Stimulated activated effector memory CD8-positive, alpha-beta T cell treated with anti-CD3 and anti-CD28 coated beads, Interleukin-12 subunit alpha, Interleukin-12 subunit beta, amount 100 ng/mL, for 72 hours (primary cell): ENCODE data around the gene ANAPC2.
A peak's percentile ranks its signal among the peaks of the same experiment; 100 is the strongest.

ENCODE experiments used
- ATAC-seq: fragments of 150-1000 bp; cut with Tn5 transposase; 2 replicates; pipeline ENCODE4 v1.10.0; 2021
- DNase-seq, 2 donors: peaks; one replicate each; pipeline ENCODE4 v3.0.0; 2021 to 2022; ENCODE audit warnings: low spot score in 2 of 2
- H3K27ac Mint-ChIP-seq: one replicate; pipeline ENCODE4 v1.8.0; 2022; ENCODE audit warnings: mild to moderate bottlenecking, mixed read lengths
- H3K36me3 Mint-ChIP-seq: one replicate; pipeline ENCODE4 v1.8.0; 2022; ENCODE audit warnings: mild to moderate bottlenecking, mixed read lengths
- H3K4me1 Mint-ChIP-seq: one replicate; pipeline ENCODE4 v1.8.0; 2022; ENCODE audit warnings: mixed read lengths
- H3K4me3 Mint-ChIP-seq: one replicate; pipeline ENCODE4 v1.8.0; 2022; ENCODE audit warnings: mild to moderate bottlenecking, mixed read lengths
- H3K9me3 Mint-ChIP-seq: one replicate; pipeline ENCODE4 v1.8.0; 2022; ENCODE audit warnings: mixed read lengths

Gene ANAPC2

DNA sequence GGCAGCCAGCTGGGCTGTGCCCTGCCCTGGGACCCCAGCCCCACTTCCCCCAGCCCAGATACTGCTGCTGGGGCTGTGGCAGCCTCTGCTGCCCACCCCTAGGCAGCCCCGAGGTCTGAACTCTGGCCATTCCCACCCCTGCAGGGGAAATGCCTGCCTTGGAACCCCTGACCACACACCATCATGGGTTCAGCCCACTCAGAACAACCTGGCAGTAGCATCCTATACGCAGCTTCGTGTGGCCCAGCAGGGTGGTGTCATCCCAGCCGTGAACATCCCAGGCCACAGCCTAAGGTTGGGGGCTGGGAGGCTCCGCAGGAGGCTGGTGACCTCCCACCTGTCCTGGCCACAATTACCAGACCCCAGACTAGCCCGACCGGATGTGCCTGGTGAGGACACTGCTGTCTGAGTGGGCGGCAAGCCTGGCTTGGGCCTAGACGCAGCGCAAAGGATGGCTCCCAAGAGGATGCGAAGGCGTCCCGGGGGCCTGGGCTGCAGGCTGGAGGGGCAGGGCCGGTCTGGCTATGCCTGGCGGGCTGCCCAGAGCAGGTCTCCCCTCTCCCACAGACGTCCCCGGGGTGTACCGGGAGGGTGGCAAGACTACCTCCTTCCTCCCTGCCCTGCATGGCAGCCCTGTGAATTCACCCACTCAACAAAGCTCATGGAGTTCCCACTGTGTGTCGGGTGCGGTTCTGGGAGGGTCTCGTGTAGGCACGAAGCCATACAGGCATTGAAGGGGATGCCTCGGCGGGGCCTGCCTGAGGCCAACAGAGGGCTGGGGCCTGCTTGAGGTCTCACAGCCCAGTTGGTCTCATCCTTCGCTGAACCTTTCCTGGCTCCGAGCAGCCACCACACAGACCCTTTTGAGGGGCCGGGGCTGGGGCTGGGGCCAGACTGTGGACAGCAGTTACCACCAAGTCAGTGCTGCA is 40.9 kb upstream of the ANAPC2 start:
- Mint-ChIP-seq H3K27ac (no peak overlapping the region), H3K4me1 (peaks cover 6% of the 10 kb centered on the region), H3K4me3 (no peak overlapping the region), H3K9me3 (no peaks in the 10 kb centered on the region), H3K36me3 (no peaks in the 10 kb centered on the region)
- ATAC-seq (no peak), DNase-seq (no peak)

DNA sequence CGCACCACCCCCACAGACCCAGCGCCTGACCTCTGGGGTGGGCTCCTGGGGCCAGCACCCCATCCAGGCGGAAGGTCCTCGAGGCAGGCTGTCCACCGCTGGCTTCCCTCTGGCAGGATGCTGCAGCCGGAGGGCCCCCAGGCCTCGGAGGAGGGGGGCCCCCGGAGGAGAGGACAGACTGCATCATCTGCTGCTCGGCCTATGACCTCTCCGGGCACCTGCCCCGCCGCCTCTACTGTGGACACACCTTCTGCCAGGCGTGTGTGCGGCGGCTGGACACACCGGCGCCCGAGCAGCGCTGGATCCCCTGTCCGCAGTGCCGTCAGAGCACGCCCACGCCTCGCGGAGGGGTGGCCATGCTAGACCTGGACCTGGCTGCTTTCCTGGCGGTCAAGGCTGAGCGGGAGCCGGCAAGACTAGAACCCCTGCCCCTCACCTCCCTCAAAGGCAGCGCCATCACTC is 40.2 kb upstream of the ANAPC2 start:
- H3K4me1 Mint-ChIP-seq: peaks cover 6% of the 10 kb centered on the region
- H3K36me3 Mint-ChIP-seq: peaks cover 2% of the 10 kb centered on the region
- DNase-seq (no peak), ATAC-seq (no peak)
- H3K4me3 Mint-ChIP-seq: no peak overlapping the region
- no peak overlapping the region for H3K27ac Mint-ChIP-seq
- no peaks in the 10 kb centered on the region for H3K9me3 Mint-ChIP-seq

DNA sequence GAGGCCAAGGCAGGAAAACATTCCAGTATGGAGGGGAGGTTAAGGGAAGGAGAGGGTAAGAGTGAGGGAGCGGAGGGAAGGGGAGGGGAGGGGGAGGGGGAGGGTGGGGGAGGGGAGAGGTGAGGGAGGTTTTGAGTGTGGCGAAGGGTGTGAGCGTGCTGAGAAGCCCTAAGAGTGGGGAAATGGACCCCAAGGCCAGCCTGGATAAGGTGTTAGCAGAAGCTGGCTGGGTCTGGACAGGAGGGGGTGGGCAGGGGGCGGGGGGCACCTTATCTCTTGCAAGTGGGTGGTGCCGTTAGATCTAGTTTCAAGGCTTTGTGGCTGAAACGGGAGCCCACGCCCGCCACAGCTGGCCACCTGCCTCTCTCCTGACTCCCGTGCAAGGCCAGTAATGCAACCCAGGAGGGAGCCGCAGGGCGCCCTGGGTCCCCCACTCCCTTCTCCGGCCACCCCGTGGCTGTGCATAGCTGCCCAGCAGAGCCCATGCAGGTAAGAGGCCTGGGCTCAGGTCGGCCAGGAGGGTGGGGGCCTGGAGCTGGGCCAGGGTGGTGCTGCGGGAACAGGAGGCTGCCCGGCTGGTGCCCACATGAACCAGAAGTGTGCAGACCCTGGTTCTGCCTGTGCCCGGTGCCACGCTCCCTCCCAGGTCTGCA is 39.6 kb upstream of the ANAPC2 start:
- H3K36me3 Mint-ChIP-seq: peaks cover 7% of the 10 kb centered on the region
- DNase-seq (no peak), ATAC-seq (no peak)
- H3K4me3 Mint-ChIP-seq: no peak overlapping the region
- no peaks in the 10 kb centered on the region for H3K9me3 Mint-ChIP-seq
- H3K4me1 Mint-ChIP-seq: peaks cover 9% of the 10 kb centered on the region
- peak overlapping the region; percentile 27 for H3K27ac Mint-ChIP-seq

DNA sequence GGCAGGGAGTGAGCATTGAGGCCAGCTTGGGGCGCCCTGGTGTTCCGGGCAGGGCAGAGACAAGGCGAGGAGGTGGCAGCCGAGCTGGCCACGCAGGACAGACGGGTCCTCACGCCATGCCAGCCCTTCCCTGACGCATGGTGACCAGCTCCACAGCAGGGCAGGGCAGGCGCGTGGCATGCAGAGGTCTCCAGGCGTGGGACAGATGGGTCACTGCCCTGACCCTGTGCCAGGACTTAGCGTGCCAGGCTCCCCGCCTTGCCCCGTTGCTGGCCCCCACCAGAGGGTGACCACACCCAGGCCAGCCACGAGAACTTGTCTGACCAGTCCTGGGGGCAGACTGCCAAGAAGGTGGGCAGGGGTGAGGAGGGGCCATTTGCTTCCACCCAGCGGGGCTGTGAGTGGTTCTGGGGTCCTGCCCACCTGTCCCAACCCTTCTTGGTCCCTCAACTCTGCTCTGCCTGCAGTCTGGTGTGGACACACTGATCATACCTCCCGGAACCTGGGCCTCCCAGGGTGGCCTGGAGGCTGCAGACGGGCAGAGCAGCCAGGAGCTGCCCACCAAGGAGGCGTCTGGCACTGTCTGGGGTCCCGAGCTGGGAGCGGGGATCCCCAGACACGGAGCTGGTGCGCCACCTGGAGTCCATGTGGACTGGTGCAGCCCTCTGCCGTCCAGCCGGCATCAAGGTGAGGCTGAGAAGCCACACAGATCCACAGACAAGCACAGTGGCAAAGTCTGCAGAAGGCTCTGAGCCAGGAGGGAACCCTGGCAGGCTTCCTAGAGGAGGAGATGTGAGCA is 38.9 kb upstream of the ANAPC2 start, which contains the start of gene RNF224:
Gene RNF224 (plus strand): TSS at position 449 of the 799 bp plus-strand sequence. CDS start 834 bp downstream, outside the sequence.
- no peak within 1 kb of the TSS for H3K4me3 Mint-ChIP-seq
- H3K4me1 Mint-ChIP-seq: peaks cover 12% of the 10 kb centered on the region
- no peaks in the 10 kb centered on the region for H3K9me3 Mint-ChIP-seq
- H3K36me3 Mint-ChIP-seq: peaks cover 7% of the 10 kb centered on the region
- peak within 1 kb of the TSS; percentile 27 for H3K27ac Mint-ChIP-seq
- DNase-seq (peak; percentile 82 to 90), ATAC-seq (peak; percentile 62)

DNA sequence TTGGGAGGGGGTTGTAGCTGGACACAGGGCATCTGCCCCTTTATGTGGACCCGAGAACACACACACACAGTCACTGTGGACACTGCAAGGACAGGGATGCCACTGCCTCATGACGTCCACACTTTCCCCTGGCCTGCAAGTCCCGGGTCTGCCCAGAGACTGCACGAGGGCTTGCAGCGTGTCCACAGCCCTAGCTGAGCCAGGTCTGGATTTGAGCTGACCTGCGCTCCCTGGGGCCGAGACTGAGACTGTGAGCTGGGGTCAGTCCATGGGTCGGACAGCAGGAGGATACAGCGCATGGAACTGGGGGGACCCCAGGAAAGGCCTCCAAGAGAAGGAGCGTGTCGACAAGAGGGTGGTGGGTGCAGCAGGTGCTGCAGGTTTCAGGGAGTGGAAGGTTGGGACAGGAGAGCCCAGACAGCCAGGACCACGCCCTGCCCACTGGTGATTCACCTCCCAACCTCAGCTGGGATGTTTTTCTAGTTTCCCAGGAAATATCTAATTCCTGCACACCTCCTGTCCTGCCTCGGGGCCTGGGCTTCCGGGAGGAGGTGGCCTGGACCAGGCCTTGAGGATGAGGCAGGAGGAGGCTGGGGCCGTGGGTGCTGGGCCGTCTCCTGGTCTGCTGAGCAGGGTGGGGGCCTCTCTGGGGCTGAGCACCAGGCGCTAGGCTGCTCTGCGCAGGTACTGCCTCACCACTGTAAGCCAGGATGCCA is 38.1 kb upstream of the ANAPC2 start:
- Mint-ChIP-seq H3K9me3 (no peaks in the 10 kb centered on the region), H3K4me1 (peaks cover 12% of the 10 kb centered on the region), H3K27ac (no peak overlapping the region), H3K4me3 (no peak overlapping the region), H3K36me3 (peaks cover 7% of the 10 kb centered on the region)
- DNase-seq (no peak), ATAC-seq (no peak)

DNA sequence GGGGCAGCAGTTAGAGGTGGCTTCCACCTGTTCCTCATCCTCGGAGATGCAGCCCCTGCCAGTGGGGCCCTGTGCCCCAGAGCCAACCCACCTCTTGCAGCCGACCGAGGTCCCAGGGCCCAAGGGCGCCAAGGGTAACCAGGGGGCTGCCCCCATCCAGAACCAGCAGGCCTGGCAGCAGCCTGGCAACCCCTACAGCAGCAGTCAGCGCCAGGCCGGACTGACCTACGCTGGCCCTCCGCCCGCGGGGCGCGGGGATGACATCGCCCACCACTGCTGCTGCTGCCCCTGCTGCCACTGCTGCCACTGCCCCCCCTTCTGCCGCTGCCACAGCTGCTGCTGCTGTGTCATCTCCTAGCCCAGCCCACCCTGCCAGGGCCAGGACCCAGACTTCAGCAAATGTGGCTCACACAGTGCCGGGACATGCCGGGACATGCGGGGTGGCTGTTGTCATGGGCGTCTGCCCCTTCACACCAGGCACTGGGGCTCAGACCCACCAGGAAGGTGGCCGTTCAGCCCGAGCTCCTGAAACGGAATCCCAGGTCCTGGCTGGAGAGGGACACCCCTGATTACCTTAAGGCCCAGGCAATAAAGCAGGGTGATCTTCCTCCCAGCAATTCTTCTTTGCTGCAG is 37.5 kb upstream of the ANAPC2 start:
- Mint-ChIP-seq H3K4me3 (no peak overlapping the region), H3K4me1 (peaks cover 12% of the 10 kb centered on the region), H3K9me3 (no peaks in the 10 kb centered on the region), H3K27ac (peak overlapping the region; percentile 45), H3K36me3 (peaks cover 7% of the 10 kb centered on the region)
- DNase-seq (no peak), ATAC-seq (no peak)

DNA sequence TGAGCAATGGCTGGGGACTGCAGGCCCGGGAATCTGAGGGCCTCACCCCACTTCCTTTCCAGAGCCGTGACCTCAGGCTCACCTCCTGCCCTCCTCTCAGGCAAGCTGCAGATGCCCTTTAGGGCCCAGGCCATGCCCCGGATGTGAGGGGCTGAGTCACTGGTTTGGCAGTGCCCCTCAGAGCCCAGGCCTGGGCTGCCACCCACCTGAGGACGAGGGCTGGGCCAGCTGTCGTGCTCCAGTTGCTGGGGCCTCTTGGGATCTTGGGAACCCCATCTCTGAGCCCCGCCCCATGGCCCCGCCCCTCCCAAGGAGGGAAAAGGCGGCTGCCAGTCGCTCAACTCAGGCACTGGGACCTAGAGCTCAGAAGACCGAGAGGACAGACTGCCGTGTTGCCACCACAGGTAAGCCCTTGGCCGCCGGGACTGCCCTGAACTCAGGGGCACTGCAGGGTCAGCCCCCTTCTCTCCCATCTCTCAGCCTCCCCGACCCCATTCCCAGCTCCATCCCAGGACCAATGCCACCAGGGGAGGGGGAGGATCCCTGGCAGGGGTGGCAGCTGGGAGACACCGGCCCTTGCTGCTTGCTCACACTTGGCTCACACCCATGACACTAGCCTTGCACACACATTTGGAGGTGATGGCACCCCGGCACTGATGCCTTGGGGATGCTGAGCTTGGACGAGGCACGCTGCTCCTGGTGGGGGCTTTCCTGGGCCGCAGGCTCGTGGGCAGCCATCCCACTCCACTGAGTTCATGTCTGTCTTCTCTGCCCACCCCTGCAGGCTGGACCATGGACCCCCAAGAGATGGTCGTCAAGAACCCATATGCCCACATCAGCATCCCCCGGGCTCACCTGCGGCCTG is 36.7 kb upstream of the ANAPC2 start, which contains the start of gene CYSRT1:
Gene CYSRT1 (plus strand): TSS at position 345 of the 865 bp plus-strand sequence. CDS start 448 bp downstream, at position 793.
- Mint-ChIP-seq H3K9me3 (no peaks in the 10 kb centered on the region), H3K36me3 (peaks cover 7% of the 10 kb centered on the region), H3K27ac (peak within 1 kb of the TSS; percentile 79), H3K4me3 (peak within 1 kb of the TSS; percentile 74), H3K4me1 (peaks cover 13% of the 10 kb centered on the region)
- DNase-seq (no peak), ATAC-seq (peak; percentile 27)

DNA sequence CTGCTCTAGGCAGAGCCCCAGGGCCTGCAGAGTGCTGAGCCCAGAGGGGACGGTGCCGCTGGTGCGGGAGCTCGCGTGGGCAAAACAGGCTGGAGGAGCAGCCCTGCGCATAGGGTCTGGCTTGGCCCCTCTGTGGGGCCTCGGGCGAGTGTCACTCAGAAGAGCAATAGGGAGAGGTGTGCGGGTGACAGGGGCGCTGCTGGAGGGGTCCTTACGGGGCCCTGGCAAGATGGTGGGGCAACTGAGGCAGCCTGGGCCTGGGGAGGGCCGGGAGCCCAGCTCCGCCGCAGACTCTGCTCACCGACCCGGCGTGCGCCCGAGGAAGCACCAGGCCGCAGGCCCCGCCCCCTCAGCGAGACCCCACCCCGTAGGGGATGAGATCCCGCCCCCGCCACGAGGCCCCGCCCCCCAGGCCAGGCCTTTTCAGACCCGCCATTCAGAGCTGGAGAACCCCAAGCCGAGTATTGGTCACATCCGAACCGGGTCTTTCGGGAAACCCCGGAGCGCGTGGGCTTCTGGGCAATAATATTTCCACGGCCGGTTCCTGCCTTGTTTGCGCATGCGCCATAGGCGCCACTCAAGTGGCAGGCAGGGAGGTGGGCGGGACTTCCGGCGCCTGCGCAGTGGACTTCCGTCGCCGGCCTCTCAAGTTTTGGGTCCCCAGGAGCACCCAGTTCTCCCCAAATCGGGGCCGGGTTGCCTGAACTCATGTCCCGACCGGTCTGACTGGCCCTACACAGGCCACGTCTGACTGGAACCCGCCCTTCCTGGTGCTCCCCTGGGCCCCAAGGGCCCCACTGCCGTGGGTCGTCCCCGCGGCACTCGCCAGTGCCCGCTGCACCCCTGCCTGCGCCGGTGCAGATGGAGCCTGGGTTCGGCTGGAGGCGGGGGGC is 35.0 kb upstream of the ANAPC2 start:
- peaks cover 7% of the 10 kb centered on the region for H3K36me3 Mint-ChIP-seq
- peak; percentile 91 to 99 for DNase-seq
- H3K9me3 Mint-ChIP-seq: no peaks in the 10 kb centered on the region
- ATAC-seq: peak; percentile 87
- H3K4me1 Mint-ChIP-seq: peaks cover 16% of the 10 kb centered on the region
- peak overlapping the region; percentile 79 for H3K27ac Mint-ChIP-seq
- peak overlapping the region; percentile 74 for H3K4me3 Mint-ChIP-seq

DNA sequence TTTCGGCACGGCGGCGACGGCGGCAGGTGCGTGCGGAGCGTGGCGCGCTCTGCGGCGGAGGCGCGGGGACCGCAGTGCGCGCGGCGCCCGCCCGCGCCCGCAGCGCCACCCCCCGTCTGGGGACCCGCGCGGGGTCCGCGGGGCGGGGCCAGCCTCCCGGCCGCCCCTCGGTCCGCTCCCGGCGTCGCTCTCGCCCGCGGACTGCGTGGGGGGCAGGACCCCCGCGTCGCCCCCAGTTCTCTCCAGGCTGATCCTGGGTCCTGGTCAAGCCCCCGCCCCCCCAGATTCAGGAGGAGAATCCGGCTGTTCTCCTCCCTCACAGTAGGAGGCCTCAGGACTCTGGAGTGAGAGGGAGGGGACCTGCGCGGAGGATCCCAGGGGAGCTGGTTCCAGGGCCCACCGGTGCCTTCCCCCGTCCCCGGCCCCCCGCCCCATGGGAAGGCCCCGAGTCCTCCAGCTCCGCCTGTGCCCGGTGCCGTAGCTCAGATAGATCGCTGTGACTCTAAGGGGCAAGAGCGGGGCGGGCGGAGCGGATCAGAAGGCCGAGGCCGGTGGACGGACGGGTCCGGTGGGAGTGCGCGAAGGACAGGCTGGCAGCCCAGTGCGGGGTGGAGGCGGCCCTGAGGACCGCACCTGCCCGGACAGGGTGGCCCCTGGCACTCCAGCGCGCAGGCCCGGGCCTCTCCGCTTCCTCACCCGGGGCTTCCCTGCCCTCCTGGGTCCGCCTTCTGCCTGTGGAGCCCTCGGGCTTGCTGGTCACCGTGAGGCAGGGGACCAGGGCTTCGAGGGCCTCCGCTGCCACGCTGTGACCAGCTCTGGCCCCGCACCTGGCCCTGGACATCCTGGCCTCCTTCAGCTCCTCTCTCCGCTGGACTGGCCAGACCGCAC is 34.1 kb upstream of the ANAPC2 start, which contains the start of gene RNF208:
Gene RNF208 (minus strand): TSS at position 51 of the 888 bp plus-strand sequence. CDS start 1,028 bp downstream, outside the sequence.
- ATAC-seq (no peak), DNase-seq (peak in 1 of 2 donors; percentile 57)
- H3K4me3 Mint-ChIP-seq: peak within 1 kb of the TSS; percentile 74
- no peaks in the 10 kb centered on the region for H3K9me3 Mint-ChIP-seq
- H3K27ac Mint-ChIP-seq: peak within 1 kb of the TSS; percentile 79
- H3K4me1 Mint-ChIP-seq: peaks cover 11% of the 10 kb centered on the region
- peaks cover 7% of the 10 kb centered on the region for H3K36me3 Mint-ChIP-seq

DNA sequence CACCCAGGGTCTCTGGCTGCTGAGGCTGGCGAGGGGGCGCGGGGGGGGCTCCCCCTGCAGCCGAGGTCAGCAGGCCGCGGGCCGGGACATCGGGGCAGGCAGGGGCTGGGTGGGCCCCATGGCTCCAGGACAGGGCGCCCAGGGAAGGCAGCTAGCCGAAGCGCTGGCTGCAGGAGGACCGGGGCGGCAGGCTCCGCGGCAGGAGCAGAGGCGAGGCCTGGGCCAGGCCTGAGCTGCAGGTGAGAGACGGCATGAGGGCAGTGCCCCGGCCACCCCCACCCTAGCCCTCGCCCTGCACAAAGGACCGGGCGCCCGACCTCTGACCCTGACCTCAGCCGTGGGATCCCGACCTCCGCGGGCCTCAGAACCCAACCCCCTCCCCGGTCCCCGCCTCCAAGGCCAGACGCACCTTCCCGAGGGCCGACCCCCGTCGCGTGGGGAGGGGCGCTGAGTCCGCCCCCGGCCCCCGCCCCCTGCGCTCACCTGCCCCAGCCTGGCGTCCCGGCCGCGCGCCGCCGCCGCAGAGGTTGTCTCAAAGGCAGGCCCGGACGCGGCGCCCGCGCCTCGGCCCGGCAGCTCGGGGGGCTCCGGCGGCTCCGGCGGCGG is 33.2 kb upstream of the ANAPC2 start:
- Mint-ChIP-seq H3K9me3 (no peaks in the 10 kb centered on the region), H3K27ac (no peak overlapping the region), H3K36me3 (peaks cover 7% of the 10 kb centered on the region), H3K4me3 (no peak overlapping the region), H3K4me1 (peaks cover 9% of the 10 kb centered on the region)
- DNase-seq (no peak), ATAC-seq (no peak)

DNA sequence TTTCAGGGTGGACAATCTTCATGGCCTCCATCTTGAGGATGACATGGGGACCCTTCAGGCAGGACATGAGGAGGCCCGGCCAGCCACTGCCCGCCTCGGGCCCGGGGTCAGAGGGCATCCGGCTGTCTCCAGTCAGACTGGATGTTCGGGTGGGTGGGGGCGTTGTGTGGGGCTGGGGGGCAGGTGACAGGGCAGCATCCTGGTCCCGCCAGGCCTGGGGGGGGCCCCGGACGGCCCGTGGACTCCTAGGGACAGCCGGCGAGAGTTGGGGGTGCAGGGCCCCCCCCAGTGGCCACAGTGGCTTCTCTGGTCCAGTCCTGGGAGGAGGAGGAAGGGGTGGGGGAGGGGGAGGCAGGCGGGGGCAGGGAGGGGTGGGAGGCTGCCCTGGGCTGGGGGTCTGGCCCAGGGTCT is 32.7 kb upstream of the ANAPC2 start:
- ATAC-seq (no peak), DNase-seq (no peak)
- peak overlapping the region; percentile 38 for H3K4me3 Mint-ChIP-seq
- peaks cover 7% of the 10 kb centered on the region for H3K36me3 Mint-ChIP-seq
- H3K4me1 Mint-ChIP-seq: peaks cover 9% of the 10 kb centered on the region
- no peak overlapping the region for H3K27ac Mint-ChIP-seq
- H3K9me3 Mint-ChIP-seq: no peaks in the 10 kb centered on the region
